Transverse colon (tissue), 4 donors: ENCODE results near the gene RPP38.

Experiments used
- CTCF ChIP-seq, 5 experiments: fragments of 200-600 bp in 3 of 5; fragments of 450-650 bp in 2 of 5; sonication (generic) in 3 of 5; IDR thresholded peaks; 1 replicate in 2 of 5; 2 replicates in 3 of 5; pipeline ENCODE4 v1.5.1; 2016 to 2017; ENCODE audit warnings: antibody characterized with exemption in 5 of 5, inconsistent platforms in 3 of 5, mild to moderate bottlenecking in 2 of 5, moderate library complexity in 1 of 5
- EP300 ChIP-seq: sonication (generic); formaldehyde crosslinking; IDR thresholded peaks from one replicate; pipeline ENCODE4 v1.6.1; 2017; ENCODE audit warnings: antibody characterized with exemption, low read depth
- POLR2A ChIP-seq: fragments of 450-650 bp; IDR thresholded peaks from one replicate; pipeline ENCODE4 v1.6.1; 2016; ENCODE audit warnings: antibody characterized with exemption, mild to moderate bottlenecking, moderate library complexity
- POLR2AphosphoS5 ChIP-seq, 3 donors: sonication (generic); formaldehyde crosslinking; IDR thresholded peaks; one replicate each; pipeline ENCODE4 v1.6.1; 2016; ENCODE audit warnings: antibody characterized with exemption in 3 of 3

- TF ChIP-seq POLR2AphosphoS5 (IDR thresholded peaks at IDR 0.05) (no peak), POLR2A (no peak), CTCF (IDR thresholded peaks at IDR 0.05) (no peak), EP300 (no peak)
Observed at GRCh38 chr10:15147594-15148392, 50.6 kb downstream of the RPP38 start.
